Colonic mucosa (tissue), 4 donors: Measurements from ENCODE around the gene TAF4. TPM values are rescaled to one million over a fixed set of nuclear protein-coding genes. Genes with fewer than 3 reads are reported as not detected.

Experiments used
- DNase-seq: peaks from one replicate; pipeline ENCODE4 v3.0.0-alpha.2; 2020
- H3K27ac ChIP-seq: fragments of 200-600 bp; one replicate; pipeline ENCODE4 v1.8.0; 2021
- H3K27me3 ChIP-seq: fragments of 200-600 bp; one replicate; pipeline ENCODE4 v1.8.0; 2021
- H3K36me3 ChIP-seq: fragments of 200-600 bp; one replicate; pipeline ENCODE4 v1.8.0; 2021
- H3K4me1 ChIP-seq: fragments of 200-600 bp; one replicate; pipeline ENCODE4 v1.8.0; 2021; ENCODE audit warnings: mild to moderate bottlenecking
- H3K4me3 ChIP-seq: fragments of 200-600 bp; one replicate; pipeline ENCODE4 v1.8.0; 2021
- H3K9ac ChIP-seq, 2 donors: one replicate each; pipeline ENCODE4 v1.7.0; 2013; ENCODE audit warnings: control low read depth in 2 of 2, low read depth in 2 of 2, low read length in 2 of 2
- H3K9me3 ChIP-seq: fragments of 200-600 bp; one replicate; pipeline ENCODE4 v1.8.0; 2021
- intact Hi-C: fragments of 100-400 bp; cut with DNase I; formaldehyde crosslinking; loops from one replicate; pipeline ENCODE4 v1.14.1; 2022
- total RNA-seq, 2 donors: library from RNA; stranded (reverse); fragmentation: NEBNext Ultra II Directional in 1 of 2; extraction: Animal tissue kit (Norgen Biotek cat#: 25700) in 1 of 2; gene quantifications; one replicate each; pipeline ENCODE4 v1.2.1, GENCODE V29; 2021
- TF ChIP-seq, protein P1 (sequence below): fragments of 200-600 bp; IDR thresholded peaks from one replicate; pipeline ENCODE4 v1.8.0; 2022; ENCODE audit warnings: antibody characterized with exemption, mild to moderate bottlenecking
- donor health status: healthy.
- donor health status: DM: no; HTN: no; CAD: no.
- donor health status: DM: no; HTN: no; CAD: no.

The TAF4 gene
- total RNA-seq, 2 donors from 2014 or later: 17.4 to 27.3 TPM

GRCh38 chr20:62104791-62105345 is 39.2 kb upstream of the TAF4 start:
- H3K27ac ChIP-seq: no peak overlapping the region
- TF ChIP-seq, protein P1, sequence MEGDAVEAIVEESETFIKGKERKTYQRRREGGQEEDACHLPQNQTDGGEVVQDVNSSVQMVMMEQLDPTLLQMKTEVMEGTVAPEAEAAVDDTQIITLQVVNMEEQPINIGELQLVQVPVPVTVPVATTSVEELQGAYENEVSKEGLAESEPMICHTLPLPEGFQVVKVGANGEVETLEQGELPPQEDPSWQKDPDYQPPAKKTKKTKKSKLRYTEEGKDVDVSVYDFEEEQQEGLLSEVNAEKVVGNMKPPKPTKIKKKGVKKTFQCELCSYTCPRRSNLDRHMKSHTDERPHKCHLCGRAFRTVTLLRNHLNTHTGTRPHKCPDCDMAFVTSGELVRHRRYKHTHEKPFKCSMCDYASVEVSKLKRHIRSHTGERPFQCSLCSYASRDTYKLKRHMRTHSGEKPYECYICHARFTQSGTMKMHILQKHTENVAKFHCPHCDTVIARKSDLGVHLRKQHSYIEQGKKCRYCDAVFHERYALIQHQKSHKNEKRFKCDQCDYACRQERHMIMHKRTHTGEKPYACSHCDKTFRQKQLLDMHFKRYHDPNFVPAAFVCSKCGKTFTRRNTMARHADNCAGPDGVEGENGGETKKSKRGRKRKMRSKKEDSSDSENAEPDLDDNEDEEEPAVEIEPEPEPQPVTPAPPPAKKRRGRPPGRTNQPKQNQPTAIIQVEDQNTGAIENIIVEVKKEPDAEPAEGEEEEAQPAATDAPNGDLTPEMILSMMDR: no peak
- H3K4me3 ChIP-seq: no peak overlapping the region
- intact Hi-C loops: no loop called here
- H3K27me3 ChIP-seq: no peaks in the 10 kb centered on the region
- H3K36me3 ChIP-seq: no peaks in the 10 kb centered on the region
- no peak overlapping the region for H3K9ac ChIP-seq
- no peaks in the 10 kb centered on the region for H3K4me1 ChIP-seq
- H3K9me3 ChIP-seq: no peaks in the 10 kb centered on the region
- peak; percentile 47 for DNase-seq

DNA sequence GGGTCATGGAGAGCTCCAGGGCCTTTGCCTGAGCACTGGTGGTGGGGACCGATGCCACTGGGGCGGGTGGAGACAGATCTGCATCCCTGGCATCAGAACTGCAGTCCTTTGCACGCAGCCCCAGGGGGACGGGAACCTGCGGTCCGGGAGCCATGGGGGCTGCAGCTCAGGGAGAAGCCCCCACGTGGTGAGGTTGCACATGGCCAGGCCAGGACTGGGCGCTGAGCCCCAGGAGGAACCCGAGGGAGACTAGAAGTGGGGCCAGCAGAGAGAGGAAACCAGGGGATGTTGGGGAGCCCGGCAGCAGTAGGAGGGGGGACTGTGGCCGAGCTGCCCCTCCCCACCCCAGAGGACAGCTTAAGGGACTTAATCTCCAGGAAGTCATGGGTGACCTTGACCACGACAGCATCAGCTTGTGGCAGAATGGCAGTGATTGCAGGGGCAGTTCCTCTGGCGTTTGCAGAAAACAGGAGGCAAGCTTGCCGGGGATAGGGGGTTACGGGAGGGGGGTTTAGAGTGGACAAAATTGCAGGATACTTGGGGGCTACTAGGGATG is 38.6 kb upstream of the TAF4 start:
- intact Hi-C loops: no loop called here
- H3K27ac ChIP-seq: no peak overlapping the region
- H3K9ac ChIP-seq: no peak overlapping the region
- H3K27me3 ChIP-seq: no peaks in the 10 kb centered on the region
- no peak for DNase-seq
- no peaks in the 10 kb centered on the region for H3K9me3 ChIP-seq
- H3K4me3 ChIP-seq: no peak overlapping the region
- no peaks in the 10 kb centered on the region for H3K36me3 ChIP-seq
- TF ChIP-seq, protein P1: no peak
- no peaks in the 10 kb centered on the region for H3K4me1 ChIP-seq

- no peak for DNase-seq
- H3K36me3 ChIP-seq: no peaks in the 10 kb centered on the region
- intact Hi-C loops: no loop called here
These were observed 38.0 kb upstream of the TAF4 start for GRCh38 chr20:62103508-62104233.

GRCh38 chr20:62101078-62101477 is 35.4 kb upstream of the TAF4 start:
- TF ChIP-seq, protein P1: no peak
- no peak overlapping the region for H3K4me3 ChIP-seq
- H3K9me3 ChIP-seq: no peaks in the 10 kb centered on the region
- intact Hi-C loops: no loop called here
- DNase-seq: no peak
- no peak overlapping the region for H3K27ac ChIP-seq
- no peaks in the 10 kb centered on the region for H3K27me3 ChIP-seq
- H3K4me1 ChIP-seq: no peaks in the 10 kb centered on the region
- H3K9ac ChIP-seq: no peak overlapping the region
- H3K36me3 ChIP-seq: no peaks in the 10 kb centered on the region

More at GRCh38 chr20:62103508-62104233, 38.0 kb upstream of the TAF4 start:
- TF ChIP-seq, protein P1: no peak
- H3K27ac ChIP-seq: no peak overlapping the region
- no peak overlapping the region for H3K4me3 ChIP-seq
- no peaks in the 10 kb centered on the region for H3K27me3 ChIP-seq
- H3K4me1 ChIP-seq: no peaks in the 10 kb centered on the region
- H3K9ac ChIP-seq: no peak overlapping the region
- no peaks in the 10 kb centered on the region for H3K9me3 ChIP-seq

DNA sequence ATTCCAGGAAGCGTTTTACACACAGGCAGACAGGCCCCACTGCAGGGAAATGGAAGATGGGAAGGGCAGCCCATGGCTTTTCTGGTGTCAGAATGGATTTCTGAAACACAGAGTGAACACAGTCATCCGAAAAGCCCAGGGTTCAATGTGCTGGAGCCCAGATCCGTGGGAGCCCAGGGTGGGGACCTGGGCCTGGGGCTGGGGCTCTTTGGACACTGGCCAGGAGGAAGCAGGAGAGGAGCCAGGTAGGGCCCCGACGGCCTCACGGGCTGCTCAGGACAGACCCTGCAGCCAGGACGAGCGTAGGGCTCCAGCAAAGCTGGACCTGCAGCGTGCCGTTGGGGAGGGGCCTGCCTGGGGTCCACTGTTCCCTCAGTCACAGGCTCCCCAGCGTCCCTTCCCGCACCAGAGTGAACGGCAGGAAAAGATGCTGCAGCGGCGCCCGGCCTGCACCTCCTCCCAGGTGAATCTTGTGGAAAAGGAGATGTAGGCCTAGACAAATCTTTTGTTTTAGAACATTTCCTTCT is 32.3 kb upstream of the TAF4 start:
- TF ChIP-seq, protein P1: no peak
- no peaks in the 10 kb centered on the region for H3K27me3 ChIP-seq
- intact Hi-C loops: no loop called here
- H3K9me3 ChIP-seq: no peaks in the 10 kb centered on the region
- no peaks in the 10 kb centered on the region for H3K4me1 ChIP-seq
- H3K36me3 ChIP-seq: no peaks in the 10 kb centered on the region
- no peak overlapping the region for H3K9ac ChIP-seq
- H3K4me3 ChIP-seq: no peak overlapping the region
- H3K27ac ChIP-seq: no peak overlapping the region
- DNase-seq: no peak
